DND-41 (cell line): ENCODE measurements around the gene SLC52A1.

Source experiments
- ATAC-seq: fragments of 200-7000 bp; cut with Tn5 transposase; 3 replicates; pipeline ENCODE4 v1.9.1; 2021; ENCODE audit warnings: low read depth; ENCODE audit not compliant: insufficient read depth
- DNase-seq: peaks from one replicate; pipeline ENCODE4 v3.0.0-alpha.2; 2020
- H2AFZ ChIP-seq: 2 replicates; pipeline ENCODE4 v1.6.0; 2012; ENCODE audit warnings: low read depth, low read length
- H3K27ac ChIP-seq: 2 replicates; pipeline ENCODE4 v1.5.1; 2012; ENCODE audit warnings: low read length, inconsistent platforms
- H3K27me3 ChIP-seq: fragments of 200-600 bp; sonication (generic); 2 replicates; pipeline ENCODE4 v1.6.0; 2012; ENCODE audit warnings: low read length, mild to moderate bottlenecking, inconsistent platforms; ENCODE audit not compliant: insufficient read depth, poor library complexity
- H3K36me3 ChIP-seq: 2 replicates; pipeline ENCODE4 v1.5.1; 2012; ENCODE audit warnings: low read length, inconsistent platforms; ENCODE audit not compliant: insufficient read depth
- H3K4me1 ChIP-seq: 2 replicates; pipeline ENCODE4 v1.5.1; 2012; ENCODE audit warnings: mild to moderate bottlenecking, low read length; ENCODE audit not compliant: insufficient read depth
- H3K4me2 ChIP-seq: 2 replicates; pipeline ENCODE4 v1.6.0; 2012; ENCODE audit warnings: mild to moderate bottlenecking, moderate library complexity, low read length, inconsistent platforms; ENCODE audit not compliant: insufficient read depth
- H3K4me3 ChIP-seq, 2 experiments: fragments of 200-600 bp in 1 of 2; shearing (Covaris generic) in 1 of 2; 2 replicates each; pipeline ENCODE4 v1.5.1; 2012 to 2016; ENCODE audit warnings: inconsistent platforms in 2 of 2, low read length in 2 of 2, mild to moderate bottlenecking in 2 of 2, low read depth in 1 of 2, moderate library complexity in 1 of 2
- H3K79me2 ChIP-seq: 2 replicates; pipeline ENCODE4 v1.6.0; 2012; ENCODE audit warnings: low read length, inconsistent platforms; ENCODE audit not compliant: insufficient read depth
- H3K9ac ChIP-seq: 2 replicates; pipeline ENCODE4 v1.6.0; 2012; ENCODE audit warnings: low read depth, mild to moderate bottlenecking, inconsistent platforms, low read length, moderate library complexity
- H3K9me3 ChIP-seq: 2 replicates; pipeline ENCODE4 v1.5.1; 2012; ENCODE audit warnings: low read length, moderate library complexity, mild to moderate bottlenecking, inconsistent platforms; ENCODE audit not compliant: insufficient read depth, severe bottlenecking
- H4K20me1 ChIP-seq: 2 replicates; pipeline ENCODE4 v1.6.0; 2012; ENCODE audit warnings: low read length; ENCODE audit not compliant: insufficient read depth
- EZH2 ChIP-seq: IDR thresholded peaks from 3 replicates; pipeline ENCODE4 v1.6.1; 2012; ENCODE audit warnings: borderline replicate concordance, low read depth, mild to moderate bottlenecking, moderate library complexity, low read length, inconsistent platforms; ENCODE audit not compliant: severe bottlenecking
- TF ChIP-seq, protein P1 (sequence below): IDR thresholded peaks from 2 replicates; pipeline ENCODE4 v1.5.1; 2012; ENCODE audit warnings: borderline replicate concordance, low read length, moderate library complexity, mild to moderate bottlenecking; ENCODE audit not compliant: poor library complexity, severe bottlenecking; ENCODE audit errors: extremely low read depth

The SLC52A1 gene

DNA sequence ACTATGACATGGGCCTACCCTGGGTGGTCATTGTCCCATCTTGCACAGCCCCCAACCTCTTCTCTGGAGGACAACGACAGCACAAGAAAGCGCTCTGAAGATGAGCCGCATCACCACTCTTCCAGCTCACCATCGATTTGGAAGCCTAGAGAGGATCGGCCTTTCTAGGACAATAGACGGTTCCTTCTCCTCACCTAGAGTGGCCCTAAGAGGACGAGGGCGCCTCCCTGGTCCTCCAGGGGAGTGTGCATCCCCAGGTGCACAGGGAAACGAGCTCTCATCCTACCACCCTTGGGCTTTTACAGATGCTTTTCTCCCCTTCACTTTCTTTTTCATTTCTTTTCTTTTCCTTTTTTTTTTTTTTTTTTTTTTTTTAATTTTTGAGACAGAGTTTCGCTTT lies 20.3 kb upstream of the SLC52A1 start:
- no peaks in the 10 kb centered on the region for H3K27me3 ChIP-seq
- no peaks in the 10 kb centered on the region for H3K79me2 ChIP-seq
- DNase-seq (no peak), ATAC-seq (no peak)
- H2AFZ ChIP-seq, result no peak overlapping the region
- H4K20me1 ChIP-seq, result no peaks in the 10 kb centered on the region
- no peaks in the 10 kb centered on the region for H3K4me1 ChIP-seq
- no peak overlapping the region for H3K4me2 ChIP-seq
- TF ChIP-seq EZH2, result no peak
- TF ChIP-seq, protein P1, sequence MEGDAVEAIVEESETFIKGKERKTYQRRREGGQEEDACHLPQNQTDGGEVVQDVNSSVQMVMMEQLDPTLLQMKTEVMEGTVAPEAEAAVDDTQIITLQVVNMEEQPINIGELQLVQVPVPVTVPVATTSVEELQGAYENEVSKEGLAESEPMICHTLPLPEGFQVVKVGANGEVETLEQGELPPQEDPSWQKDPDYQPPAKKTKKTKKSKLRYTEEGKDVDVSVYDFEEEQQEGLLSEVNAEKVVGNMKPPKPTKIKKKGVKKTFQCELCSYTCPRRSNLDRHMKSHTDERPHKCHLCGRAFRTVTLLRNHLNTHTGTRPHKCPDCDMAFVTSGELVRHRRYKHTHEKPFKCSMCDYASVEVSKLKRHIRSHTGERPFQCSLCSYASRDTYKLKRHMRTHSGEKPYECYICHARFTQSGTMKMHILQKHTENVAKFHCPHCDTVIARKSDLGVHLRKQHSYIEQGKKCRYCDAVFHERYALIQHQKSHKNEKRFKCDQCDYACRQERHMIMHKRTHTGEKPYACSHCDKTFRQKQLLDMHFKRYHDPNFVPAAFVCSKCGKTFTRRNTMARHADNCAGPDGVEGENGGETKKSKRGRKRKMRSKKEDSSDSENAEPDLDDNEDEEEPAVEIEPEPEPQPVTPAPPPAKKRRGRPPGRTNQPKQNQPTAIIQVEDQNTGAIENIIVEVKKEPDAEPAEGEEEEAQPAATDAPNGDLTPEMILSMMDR, result no peak
- H3K27ac ChIP-seq, result no peak overlapping the region
- no peaks in the 10 kb centered on the region for H3K36me3 ChIP-seq
- no peaks in the 10 kb centered on the region for H3K9me3 ChIP-seq
- no peak overlapping the region for H3K4me3 ChIP-seq
- H3K9ac ChIP-seq, result no peak overlapping the region

DNA sequence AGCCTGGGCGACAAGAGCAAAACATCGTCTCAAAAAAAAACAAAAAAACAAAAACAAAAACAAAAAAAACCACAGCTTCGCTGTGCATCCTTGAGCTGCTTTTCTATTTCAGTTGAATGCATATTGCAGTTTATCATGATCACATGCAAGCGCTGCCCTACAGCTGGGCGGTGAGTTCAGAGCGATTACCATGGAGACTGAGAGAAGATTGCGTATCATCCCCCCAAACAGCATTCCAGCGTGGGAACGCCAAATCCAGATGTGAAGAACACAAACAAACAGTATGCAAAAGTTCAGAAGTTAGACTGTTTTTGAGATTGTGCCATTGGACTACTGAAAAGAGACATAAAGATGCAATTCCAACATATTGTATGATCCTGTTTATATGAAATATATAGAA lies 15.1 kb upstream of the SLC52A1 start:
- no peak overlapping the region for H3K4me2 ChIP-seq
- no peak for DNase-seq

DNA sequence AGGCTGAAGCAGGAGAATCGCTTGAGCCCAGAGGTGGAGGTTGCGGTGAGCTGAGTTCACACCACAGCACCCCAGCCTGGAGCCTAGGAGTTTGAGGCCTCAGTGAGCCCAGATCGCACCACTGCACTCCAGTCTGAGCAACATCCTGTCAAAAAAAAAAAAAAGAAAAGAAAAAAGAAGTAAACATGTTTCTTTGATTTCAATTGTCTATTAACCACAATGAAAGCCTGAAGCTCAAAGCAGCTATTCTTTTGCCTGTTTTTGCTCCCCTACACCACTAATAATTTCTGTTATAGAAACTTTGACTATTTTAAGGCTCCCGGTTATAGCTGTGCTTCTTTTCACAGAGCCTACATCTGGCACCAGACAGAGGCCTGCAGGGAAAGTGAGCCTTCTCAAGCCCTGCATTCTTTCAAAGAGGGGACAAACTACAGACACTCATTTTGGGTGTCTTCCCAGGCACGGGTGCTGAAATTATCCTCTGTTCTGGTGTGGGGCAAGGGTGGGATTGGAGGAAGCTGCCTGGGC lies 14.2 kb upstream of the SLC52A1 start:
- ATAC-seq (peak; percentile 74), DNase-seq (peak; percentile 48)
- Histone ChIP-seq H3K4me1 (peaks cover 12% of the 10 kb centered on the region), H3K9me3 (no peaks in the 10 kb centered on the region), H2AFZ (no peak overlapping the region; the same call in 1 of the 2 replicates), H3K27me3 (no peaks in the 10 kb centered on the region), H3K9ac (no peak overlapping the region), H4K20me1 (no peaks in the 10 kb centered on the region), H3K79me2 (no peaks in the 10 kb centered on the region), H3K27ac (peak overlapping the region; percentile 47; the same call in 1 of the 2 replicates), H3K36me3 (no peaks in the 10 kb centered on the region), H3K4me2 (no peak overlapping the region), H3K4me3 (no peak overlapping the region)
- no peak for TF ChIP-seq EZH2
- TF ChIP-seq, protein P1, result no peak

More for the DNA sequence above, 15.1 kb upstream of the SLC52A1 start:
- Histone ChIP-seq H3K79me2 (no peaks in the 10 kb centered on the region), H3K27me3 (no peaks in the 10 kb centered on the region), H3K9me3 (no peaks in the 10 kb centered on the region), H2AFZ (no peak overlapping the region), H3K4me3 (no peak overlapping the region), H3K36me3 (no peaks in the 10 kb centered on the region), H3K27ac (no peak overlapping the region), H3K4me1 (peaks cover 12% of the 10 kb centered on the region), H3K9ac (no peak overlapping the region), H4K20me1 (no peaks in the 10 kb centered on the region)
- no peak for TF ChIP-seq EZH2
- TF ChIP-seq, protein P1, result no peak
- ATAC-seq, result no peak
